Hepatocyte (in vitro differentiated cells): ENCODE results near the gene TRPM2.

ENCODE experiments used
- CTCF ChIP-seq: fragments of 200-600 bp; sonication (generic); IDR thresholded peaks from 2 replicates; pipeline ENCODE4 v1.5.1; 2016; ENCODE audit warnings: antibody characterized with exemption, mild to moderate bottlenecking; ENCODE audit not compliant: poor library complexity
- EZH2 ChIP-seq: fragments of 200-600 bp; sonication (generic); IDR thresholded peaks from 2 replicates; pipeline ENCODE4 v1.6.1; 2016; ENCODE audit warnings: antibody characterized with exemption, mild to moderate bottlenecking, borderline replicate concordance
- EZH2phosphoT487 ChIP-seq: fragments of 200-600 bp; sonication (generic); IDR thresholded peaks from one replicate; pipeline ENCODE4 v1.6.1; 2018; ENCODE audit warnings: antibody characterized with exemption, mild to moderate bottlenecking, low read depth, moderate library complexity; ENCODE audit not compliant: unreplicated experiment, severe bottlenecking

- TF ChIP-seq CTCF: no peak
- TF ChIP-seq EZH2phosphoT487: no peak
- TF ChIP-seq EZH2: no peak
These were observed 18.9 kb upstream of the TRPM2 start for GRCh38 chr21:44334329-44335030.
